WI38 (cell line): Measurements from ENCODE around the gene TCERG1L.

ENCODE experiments used
- H3K4me3 ChIP-seq: 2 replicates; pipeline ENCODE4 v1.5.1; 2011; ENCODE audit warnings: low read depth, mild to moderate bottlenecking, control low read depth, low read length
- CTCF ChIP-seq: IDR thresholded peaks from 2 replicates; pipeline ENCODE4 v1.5.1; 2012; ENCODE audit warnings: low read depth, mild to moderate bottlenecking, control low read depth, low read length

Gene TCERG1L

GRCh38 chr10:131258256-131258655 lies 53.3 kb downstream of the TCERG1L start:
- TF ChIP-seq CTCF = no peak

GRCh38 chr10:131257027-131257426 lies 54.5 kb downstream of the TCERG1L start:
- TF ChIP-seq CTCF = no peak

More at GRCh38 chr10:131258256-131258655, 53.3 kb downstream of the TCERG1L start:
- H3K4me3 ChIP-seq = no peak overlapping the region

GRCh38 chr10:131254859-131255252 lies 56.7 kb downstream of the TCERG1L start:
- no peak overlapping the region for H3K4me3 ChIP-seq
- no peak for TF ChIP-seq CTCF

More at GRCh38 chr10:131257027-131257426, 54.5 kb downstream of the TCERG1L start:
- no peak overlapping the region for H3K4me3 ChIP-seq

GRCh38 chr10:131253931-131254858 lies 57.3 kb downstream of the TCERG1L start:
- no peak for TF ChIP-seq CTCF

GRCh38 chr10:131252567-131253276 lies 58.8 kb downstream of the TCERG1L start:
- TF ChIP-seq CTCF = no peak

More at GRCh38 chr10:131253931-131254858, 57.3 kb downstream of the TCERG1L start:
- H3K4me3 ChIP-seq = no peak overlapping the region

GRCh38 chr10:131251146-131251541 lies 60.4 kb downstream of the TCERG1L start:
- H3K4me3 ChIP-seq = no peak overlapping the region
- TF ChIP-seq CTCF = no peak

More at GRCh38 chr10:131252567-131253276, 58.8 kb downstream of the TCERG1L start:
- no peak overlapping the region for H3K4me3 ChIP-seq
